ENCODE results near the gene LDLRAD4. TPM values are rescaled to one million over a fixed set of nuclear protein-coding genes. Genes with fewer than 3 reads are reported as not detected.

Gene LDLRAD4
- total RNA-seq, 4 donors from 2014 or later: 2.7 to 22.5 (median 10.8) TPM

GRCh38 chr18:13378150-13378549 lies 159.6 kb downstream of the LDLRAD4 start:
- no peak overlapping the region for H3K4me3 ChIP-seq (ENCODE audit: low read depth, poor library complexity, severe bottlenecking)
- TF ChIP-seq POLR2A (IDR thresholded peaks at IDR 0.05) (no peak), CTCF (IDR thresholded peaks at IDR 0.05) (no peak)
- peak in 1 of 2 donors; percentile 68 for DNase-seq (ENCODE audit: low spot score in 2 of 2)
- WGBS, 2 donors: 86 to 95% methylated on average over 9 of the region's 9 CpGs
- intact Hi-C loops (cut with DNase I; ENCODE audit: low total_unique reads): no loop called here

GRCh38 chr18:13379062-13379865 lies 160.7 kb downstream of the LDLRAD4 start:
- TF ChIP-seq POLR2A (IDR thresholded peaks at IDR 0.05): no peak
- no peak for TF ChIP-seq CTCF (IDR thresholded peaks at IDR 0.05)
- intact Hi-C loops (cut with DNase I; ENCODE audit: low total_unique reads): no loop called here
- 63 to 78% methylated on average over 6 to 7 of the region's 7 CpGs for WGBS, 2 donors

GRCh38 chr18:13379930-13380690 lies 161.6 kb downstream of the LDLRAD4 start:
- peak in 1 of 2 donors; percentile 82 for DNase-seq (ENCODE audit: low spot score in 2 of 2)
- intact Hi-C loops (cut with DNase I; ENCODE audit: low total_unique reads): no loop called here
- no peak overlapping the region for H3K4me3 ChIP-seq (ENCODE audit: low read depth, poor library complexity, severe bottlenecking)
- TF ChIP-seq CTCF (IDR thresholded peaks at IDR 0.05) (no peak), POLR2A (IDR thresholded peaks at IDR 0.05) (no peak)
- WGBS, 2 donors: 63 to 69% methylated on average over 14 to 17 of the region's 18 CpGs

More at GRCh38 chr18:13379062-13379865, 160.7 kb downstream of the LDLRAD4 start:
- DNase-seq (ENCODE audit: low spot score in 2 of 2): peak in 1 of 2 donors; percentile 78
- no peak overlapping the region for H3K4me3 ChIP-seq (ENCODE audit: low read depth, poor library complexity, severe bottlenecking)

GRCh38 chr18:13380691-13381070 lies 162.1 kb downstream of the LDLRAD4 start:
- TF ChIP-seq CTCF (IDR thresholded peaks at IDR 0.05) (no peak), POLR2A (IDR thresholded peaks at IDR 0.05) (no peak)
- intact Hi-C loops (cut with DNase I; ENCODE audit: low total_unique reads): no loop called here
- 56 to 69% methylated on average over 2 of the region's 2 CpGs for WGBS, 2 donors
- H3K4me3 ChIP-seq (ENCODE audit: low read depth, poor library complexity, severe bottlenecking): no peak overlapping the region
- DNase-seq (ENCODE audit: low spot score in 2 of 2): peak in 1 of 2 donors; percentile 40

DNA sequence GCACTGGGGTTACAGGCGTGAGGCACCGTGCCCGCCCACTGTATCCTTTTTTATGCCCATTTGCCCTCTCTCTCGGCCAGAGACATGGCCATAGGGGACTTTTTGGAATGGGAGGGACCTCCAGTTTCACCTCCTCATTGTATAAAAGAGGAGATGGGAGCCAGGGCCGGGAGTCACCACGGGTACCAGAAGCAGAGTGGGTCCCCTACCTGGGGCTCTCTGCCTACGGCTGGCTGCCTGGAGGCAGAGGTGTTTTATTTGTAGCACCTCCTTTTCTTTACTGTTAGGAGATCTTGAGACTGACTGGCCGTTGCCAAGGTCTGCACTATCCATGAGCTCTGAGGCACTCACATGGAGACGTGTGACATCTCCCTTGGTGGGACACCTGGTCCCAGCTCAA lies 162.8 kb downstream of the LDLRAD4 start:
- H3K4me3 ChIP-seq (ENCODE audit: low read depth, poor library complexity, severe bottlenecking): no peak overlapping the region
- 82 to 90% methylated on average over 9 of the region's 9 CpGs for WGBS, 2 donors
- intact Hi-C loops (cut with DNase I; ENCODE audit: low total_unique reads): no loop called here
- TF ChIP-seq CTCF (IDR thresholded peaks at IDR 0.05) (no peak), POLR2A (IDR thresholded peaks at IDR 0.05) (no peak)
- DNase-seq (ENCODE audit: low spot score in 2 of 2): peak in 1 of 2 donors; percentile 72

Data from lower leg skin (tissue), 4 donors.